Cardiac fibroblast (primary cell): Measurements from ENCODE around the gene PANK2.
A peak's percentile ranks its signal among the peaks of the same experiment; 100 is the strongest.
"Not testable (repeated sequence)": the region's sequence is repeated elsewhere in the genome, so short reads cannot be mapped to it uniquely, and the experiment has no call there.

Experiments used
- DNase-seq, 2 donors: peaks; one replicate each; pipeline versions ENCODE4 v3.0.0 to v3.0.0-alpha.2; 2010; ENCODE audit warnings: low read depth in 2 of 2
- H3K4me3 ChIP-seq, 2 donors: replicated peaks in 1 of 2; 1 replicate in 1 of 2; 2 replicates in 1 of 2; pipeline ENCODE4 v1.5.1; 2011; ENCODE audit warnings: low read depth in 2 of 2, low read length in 2 of 2, mild to moderate bottlenecking in 2 of 2, moderate library complexity in 1 of 2
- CTCF ChIP-seq: IDR thresholded peaks from one replicate; pipeline ENCODE4 v1.5.1; 2011; ENCODE audit warnings: low read depth, mild to moderate bottlenecking, low read length, inconsistent platforms

PANK2 gene

GRCh38 chr20:3888622-3889488 lies at the start of gene PANK2:
Gene PANK2 (plus strand): TSS chr20:3889387.
- peak; percentile 99 to 100 for DNase-seq
- peak within 1 kb of the TSS; percentile 90 to 99 for H3K4me3 ChIP-seq
- peak; percentile 67 for TF ChIP-seq CTCF

- not testable (repeated sequence) for DNase-seq, H3K4me3 ChIP-seq
Measured at GRCh38 chr20:3840201-3840600, 49.0 kb upstream of the PANK2 start.

DNA sequence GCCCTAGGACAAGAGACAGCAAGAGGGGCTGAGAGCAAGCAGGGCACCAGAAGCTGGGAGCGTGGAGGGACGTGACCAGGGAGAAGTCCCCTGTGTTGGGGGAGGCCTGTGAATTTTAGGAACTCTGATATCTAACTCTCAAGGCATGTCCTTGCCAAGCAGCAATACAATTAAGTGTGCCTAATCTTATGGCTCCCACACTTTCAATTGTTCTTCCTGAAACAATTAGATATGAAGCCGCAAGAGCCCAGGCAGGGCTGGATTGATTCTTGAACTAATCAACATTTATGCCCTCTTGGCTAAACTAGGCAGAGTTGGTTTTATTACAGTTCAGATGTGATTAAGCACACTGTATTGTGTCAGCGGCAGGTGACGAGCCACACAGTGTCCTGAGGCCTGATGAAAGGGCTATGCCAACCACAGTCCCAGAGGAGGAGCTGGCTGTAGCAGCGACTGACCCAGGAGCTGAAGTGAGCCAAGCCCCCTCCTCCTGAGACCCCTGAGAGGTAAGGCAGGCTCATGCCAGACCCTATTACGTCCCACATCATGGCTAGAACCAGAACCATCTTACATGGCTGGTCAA lies 46.7 kb upstream of the PANK2 start:
- no peak for DNase-seq
- no peak for TF ChIP-seq CTCF
- no peak overlapping the region for H3K4me3 ChIP-seq

GRCh38 chr20:3843490-3843889 lies 45.7 kb upstream of the PANK2 start:
- DNase-seq, result peak; percentile 67 to 83
- TF ChIP-seq CTCF, result no peak
- no peak overlapping the region for H3K4me3 ChIP-seq

DNA sequence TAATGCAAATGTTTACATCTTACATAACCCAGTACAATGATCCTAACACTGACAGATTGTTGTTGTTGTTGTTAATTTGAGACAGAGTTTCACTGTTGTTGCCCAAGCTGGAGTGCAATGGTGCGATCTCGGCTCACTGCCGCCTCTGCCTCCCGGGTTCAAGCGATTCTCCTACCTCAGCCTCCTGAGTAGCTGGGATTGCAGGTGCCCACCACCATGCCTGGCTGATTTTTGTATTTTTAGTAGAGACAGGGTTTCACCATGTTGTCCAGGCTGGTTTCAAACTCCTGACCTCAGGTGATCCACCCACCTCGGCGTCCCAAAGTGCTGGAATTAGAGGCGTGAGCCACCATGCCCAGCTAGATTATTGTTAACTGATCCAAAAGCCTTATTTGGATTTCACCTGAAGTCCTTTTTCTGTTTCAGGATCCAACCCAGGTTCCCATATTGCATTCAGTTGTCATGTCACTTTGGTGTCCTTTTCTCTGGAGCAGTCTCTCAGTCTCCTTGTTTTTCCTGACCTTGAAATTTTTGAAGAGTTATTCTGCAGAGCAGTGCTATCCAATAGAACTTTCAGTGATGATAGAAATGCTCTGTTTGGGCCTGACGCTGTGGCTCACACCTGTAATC lies 45.1 kb upstream of the PANK2 start:
- not testable (repeated sequence) for H3K4me3 ChIP-seq, DNase-seq

GRCh38 chr20:3846378-3846739 lies 42.8 kb upstream of the PANK2 start:
- peak overlapping the region; percentile 93 for H3K4me3 ChIP-seq
- DNase-seq, result no peak
- TF ChIP-seq CTCF, result no peak

DNA sequence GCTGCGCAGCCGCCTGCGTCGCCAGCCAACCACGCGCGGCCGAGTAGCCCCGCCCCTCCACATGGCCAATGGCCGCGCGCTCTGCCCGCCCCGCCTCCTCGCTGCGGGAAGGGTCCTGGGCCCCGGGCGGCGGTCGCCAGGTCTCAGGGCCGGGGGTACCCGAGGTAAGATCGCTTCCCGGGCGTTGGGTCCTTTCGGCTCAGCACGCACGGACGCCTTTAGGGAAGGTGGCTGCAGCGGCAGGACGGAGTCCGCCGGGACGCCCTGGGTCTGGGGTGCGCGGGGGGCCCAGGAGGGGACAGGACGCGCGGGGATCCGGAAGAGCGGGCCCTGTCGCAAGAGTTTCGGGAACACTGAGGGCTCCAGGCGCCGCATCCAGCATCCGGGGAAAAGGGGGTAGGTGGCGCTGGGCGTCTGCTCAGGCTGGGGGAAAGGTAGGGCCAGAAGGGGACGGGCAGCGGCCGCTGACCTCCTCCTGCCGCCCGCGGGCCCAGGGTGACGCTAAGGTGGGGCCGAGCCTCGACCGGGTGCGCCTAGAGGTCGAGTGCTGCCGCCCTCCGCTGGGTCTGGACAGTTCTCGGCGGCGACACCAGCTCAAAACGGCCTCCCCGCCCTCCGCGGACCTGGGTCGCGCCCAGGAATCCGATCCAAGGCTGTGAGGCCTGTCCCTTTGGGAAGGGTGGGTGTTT lies 42.3 kb upstream of the PANK2 start, which contains the start of gene MAVS:
Gene MAVS, plus strand, starts transcription at position 95 of the 689 bp plus-strand sequence. CDS start 7,791 bp downstream, outside the sequence.
- DNase-seq, result peak; percentile 65 to 81
- H3K4me3 ChIP-seq, result peak within 1 kb of the TSS; percentile 93
- no peak for TF ChIP-seq CTCF
